ENCODE results near the gene SURF1. TPM values are rescaled to one million over a fixed set of nuclear protein-coding genes. Genes with fewer than 3 reads are reported as not detected.

Gene SURF1
- total RNA-seq, 1 experiment from 2014 or later = 71.7 TPM

- Histone ChIP-seq H3K27ac (ENCODE audit: low read depth, low read length) (no peak overlapping the region), H3K9me2 (ENCODE audit: insufficient read depth) (no peaks in the 10 kb centered on the region), H2AFZ (ENCODE audit: low read depth, low read length, poor library complexity, severe bottlenecking) (no peak overlapping the region), H3K79me2 (ENCODE audit: insufficient read depth, low read length) (no peaks in the 10 kb centered on the region), H3K27me3 (ENCODE audit: insufficient read depth, low read length) (no peaks in the 10 kb centered on the region), H4K20me1 (ENCODE audit: insufficient read depth) (no peaks in the 10 kb centered on the region), H3K36me3 (ENCODE audit: control insufficient read depth in 1 of 2, insufficient read depth in 2 of 2, low read length in 2 of 2) (no peaks in the 10 kb centered on the region), H3K9me3 (ENCODE audit: control insufficient read depth in 1 of 2, insufficient read depth in 1 of 2, low read depth in 1 of 2, low read length in 2 of 2) (no peaks in the 10 kb centered on the region), H3K9ac (ENCODE audit: low read length) (no peak overlapping the region), H3K4me2 (ENCODE audit: low read length) (no peak overlapping the region), H3K4me3 (replicated peaks in 1 of 2; ENCODE audit: low read depth in 1 of 2, low read length in 2 of 2) (no peak overlapping the region), H3K4me1 (ENCODE audit: control insufficient read depth in 1 of 2, insufficient read depth in 2 of 2, low read length in 2 of 2) (no peaks in the 10 kb centered on the region)
- ChIA-PET CTCF (no interaction called here), RAD21 (ENCODE audit: low non-redundant PET in 1 of 2, low total read pairs in 2 of 2, uncharacterized antibody in 2 of 2, unreplicated experiment in 2 of 2) (no interaction called here), POLR2A (no interaction called here)
- TF ChIP-seq POLR2AphosphoS5 (IDR thresholded peaks at IDR 0.05; ENCODE audit: low read depth, low read length) = no peak
- TF ChIP-seq ELF1 (IDR thresholded peaks at IDR 0.05; ENCODE audit: borderline replicate concordance, low read depth) = no peak
- no peak for TF ChIP-seq SP1 (IDR thresholded peaks at IDR 0.05; ENCODE audit: low read depth)
- TF ChIP-seq EZH2phosphoT487 (IDR thresholded peaks at IDR 0.05; ENCODE audit: borderline replicate concordance) = no peak
- TF ChIP-seq MAX (IDR thresholded peaks at IDR 0.05) = no peak
- ATAC-seq (no peak), DNase-seq (ENCODE audit: low read depth, low spot score) (no peak)
- intact Hi-C loops (cut with micrococcal nuclease) = no loop called here
- BruUV-seq (replicated peaks) = no TSS peak
Measured at GRCh38 chr9:133321411-133321935, 34.8 kb downstream of the SURF1 start.

- ATAC-seq (peak; percentile 38; the same call in 1 of the 2 replicates), DNase-seq (ENCODE audit: low read depth, low spot score) (no peak)
- Histone ChIP-seq H3K9me2 (ENCODE audit: insufficient read depth) (no peaks in the 10 kb centered on the region), H3K27ac (ENCODE audit: low read depth, low read length) (no peak overlapping the region), H4K20me1 (ENCODE audit: insufficient read depth) (no peaks in the 10 kb centered on the region), H3K4me1 (ENCODE audit: control insufficient read depth in 1 of 2, insufficient read depth in 2 of 2, low read length in 2 of 2) (no peaks in the 10 kb centered on the region), H3K4me2 (ENCODE audit: low read length) (no peak overlapping the region), H3K4me3 (replicated peaks in 1 of 2; ENCODE audit: low read depth in 1 of 2, low read length in 2 of 2) (no peak overlapping the region), H3K27me3 (ENCODE audit: insufficient read depth, low read length) (no peaks in the 10 kb centered on the region), H3K9me3 (ENCODE audit: control insufficient read depth in 1 of 2, insufficient read depth in 1 of 2, low read depth in 1 of 2, low read length in 2 of 2) (no peaks in the 10 kb centered on the region), H3K79me2 (ENCODE audit: insufficient read depth, low read length) (no peaks in the 10 kb centered on the region), H3K36me3 (ENCODE audit: control insufficient read depth in 1 of 2, insufficient read depth in 2 of 2, low read length in 2 of 2) (no peaks in the 10 kb centered on the region), H3K9ac (ENCODE audit: low read length) (no peak overlapping the region), H2AFZ (ENCODE audit: low read depth, low read length, poor library complexity, severe bottlenecking) (no peak overlapping the region)
- POLR2A ChIA-PET = no interaction called here
- CTCF ChIA-PET = interaction anchor here (0.8 kb wide), 1 partner anchor 134 kb away, joined by 3 read pairs; no protein-coding TSS in a partner anchor
- RAD21 ChIA-PET (ENCODE audit: low non-redundant PET in 1 of 2, low total read pairs in 2 of 2, uncharacterized antibody in 2 of 2, unreplicated experiment in 2 of 2) = interaction anchor here in 1 of 2 experiments (1.2 kb wide), 1 partner anchor 134 kb away, joined by 3 read pairs; no protein-coding TSS in a partner anchor
- BruUV-seq (replicated peaks) = no TSS peak
- intact Hi-C loops (cut with micrococcal nuclease) = no loop called here
- TF ChIP-seq EZH2phosphoT487 (IDR thresholded peaks at IDR 0.05; ENCODE audit: borderline replicate concordance) (no peak), TCF7L2 (IDR thresholded peaks at IDR 0.05; ENCODE audit: borderline replicate concordance, extremely low read depth, insufficient read depth, insufficient read length) (no peak), EGR1 (IDR thresholded peaks at IDR 0.05; ENCODE audit: low read depth) (no peak), FOSL1 (IDR thresholded peaks at IDR 0.05; ENCODE audit: low read depth) (no peak), ZBTB33 (IDR thresholded peaks at IDR 0.05; ENCODE audit: extremely low read depth, insufficient replicate concordance, low read length) (no peak), CEBPB (IDR thresholded peaks at IDR 0.05; ENCODE audit: low read depth) (no peak), ZFX (IDR thresholded peaks at IDR 0.05) (no peak), CBX3 (IDR thresholded peaks at IDR 0.05; ENCODE audit: low read depth) (no peak), REST (IDR thresholded peaks at IDR 0.05; ENCODE audit: low read depth) (no peak), SRF (IDR thresholded peaks at IDR 0.05; ENCODE audit: low read depth) (no peak)
Measured at GRCh38 chr9:133320421-133320881, 35.8 kb downstream of the SURF1 start.

All from HCT116 (cell line).